HG03175 (cell line): ENCODE data around the gene SETMAR.

Source experiments
- ATAC-seq: cut with Tn5 transposase; IDR thresholded peaks from one replicate; pipeline ENCODE4 v1.9.1; 2021; ENCODE audit warnings: mild to moderate bottlenecking, moderate library complexity; ENCODE audit not compliant: unreplicated experiment

Gene SETMAR

GRCh38 chr3:4351164-4351855 is 48.1 kb downstream of the SETMAR start:
- ATAC-seq, result peak; percentile 32

DNA sequence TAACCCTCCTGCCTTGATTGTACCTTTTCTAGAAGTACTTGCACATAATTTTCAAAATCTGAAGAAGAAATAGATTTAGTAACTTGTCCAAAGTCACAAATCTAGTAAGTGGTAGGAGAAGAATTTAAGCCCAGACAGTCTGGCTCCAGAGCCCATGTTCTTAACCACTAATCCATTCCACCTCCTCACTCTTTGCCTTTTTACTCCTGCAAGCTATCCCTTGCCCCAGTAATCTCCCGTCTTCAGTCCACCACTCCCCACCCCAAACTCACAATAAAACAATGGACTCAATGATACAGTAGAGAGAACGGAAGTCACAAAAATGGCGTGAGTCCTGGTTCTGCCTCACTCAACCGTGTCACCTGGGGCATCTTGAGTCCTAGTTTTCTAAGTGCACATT is 48.7 kb downstream of the SETMAR start:
- no peak for ATAC-seq

GRCh38 chr3:4355401-4356219 is 52.4 kb downstream of the SETMAR start:
- ATAC-seq, result no peak

GRCh38 chr3:4356220-4356540 is 53.0 kb downstream of the SETMAR start:
- no peak for ATAC-seq

GRCh38 chr3:4356546-4357410 is 53.6 kb downstream of the SETMAR start:
- no peak for ATAC-seq

- no peak for ATAC-seq
Measured at GRCh38 chr3:4358273-4358672, 55.1 kb downstream of the SETMAR start.

DNA sequence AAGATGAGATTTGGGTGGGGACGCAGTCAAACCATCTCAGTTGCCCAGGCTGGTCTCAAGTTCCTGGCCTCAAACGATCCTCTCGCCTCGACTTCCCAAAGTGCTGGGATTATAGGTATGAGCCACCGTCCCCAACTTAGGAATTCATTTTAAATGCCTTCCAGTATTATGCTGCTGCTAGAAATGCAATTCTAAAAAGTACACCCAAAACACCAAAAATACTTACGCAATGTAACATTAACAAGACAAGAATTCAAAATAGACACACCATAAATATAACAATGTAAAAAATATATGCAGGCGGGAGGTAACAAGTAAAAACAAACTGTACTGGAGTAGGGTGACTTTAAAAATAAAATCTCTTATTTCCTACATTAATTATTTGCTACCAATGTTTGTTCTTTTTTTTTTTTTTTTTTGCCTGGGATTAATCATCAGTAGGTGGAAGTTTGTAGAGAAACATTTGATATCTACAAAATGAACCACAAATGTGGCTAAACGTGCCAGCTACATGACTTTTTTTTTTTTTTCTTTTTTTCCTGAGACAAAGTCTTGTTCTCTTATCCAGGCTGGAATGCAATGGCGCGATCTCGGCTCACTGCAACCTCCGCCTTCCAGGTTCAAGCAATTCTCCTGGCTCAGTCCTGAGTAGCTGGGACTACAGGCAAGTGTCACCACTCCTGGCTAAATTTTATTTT is 56.8 kb downstream of the SETMAR start:
- ATAC-seq, result no peak

GRCh38 chr3:4360817-4361216 is 57.6 kb downstream of the SETMAR start:
- ATAC-seq, result no peak

- no peak for ATAC-seq
Measured at GRCh38 chr3:4362523-4362922, 59.4 kb downstream of the SETMAR start.
